H9 (cell line): ENCODE data around the gene CAND2. TPM values are rescaled to one million over a fixed set of nuclear protein-coding genes. Genes with fewer than 3 reads are reported as not detected.

Experiments used
- DNase-seq: peaks from one replicate; pipeline ENCODE4 v3.0.0-alpha.2; 2017
- H2AFZ ChIP-seq: one replicate; pipeline ENCODE4 v1.6.1; 2013; ENCODE audit warnings: mild to moderate bottlenecking, low read length, control low read depth, moderate library complexity
- H2AK5ac ChIP-seq: 2 replicates; pipeline ENCODE4 v1.6.1; 2013; ENCODE audit warnings: low read length, control low read depth, mixed read lengths; ENCODE audit not compliant: insufficient read length
- H2BK120ac ChIP-seq: one replicate; pipeline ENCODE4 v1.6.1; 2013; ENCODE audit warnings: low read depth, mild to moderate bottlenecking, low read length, control low read depth, inconsistent platforms; ENCODE audit not compliant: poor library complexity, severe bottlenecking
- H2BK12ac ChIP-seq: 2 replicates; pipeline ENCODE4 v1.6.1; 2013; ENCODE audit warnings: low read length, control low read depth, mixed read lengths, low read depth; ENCODE audit not compliant: insufficient read length
- H2BK15ac ChIP-seq: 2 replicates; pipeline ENCODE4 v1.6.1; 2013; ENCODE audit warnings: low read depth, low read length, control low read depth
- H2BK20ac ChIP-seq: one replicate; pipeline ENCODE4 v1.6.1; 2013; ENCODE audit warnings: low read depth, mild to moderate bottlenecking, low read length, control low read depth, inconsistent platforms; ENCODE audit not compliant: poor library complexity, severe bottlenecking
- H2BK5ac ChIP-seq: 2 replicates; pipeline ENCODE4 v1.6.1; 2013; ENCODE audit warnings: low read length, control low read depth, mixed read lengths; ENCODE audit not compliant: insufficient read length
- H3K14ac ChIP-seq: 2 replicates; pipeline ENCODE4 v1.6.1; 2013; ENCODE audit warnings: low read length, control low read depth; ENCODE audit not compliant: insufficient read depth
- H3K18ac ChIP-seq: 2 replicates; pipeline ENCODE4 v1.6.1; 2013; ENCODE audit warnings: low read depth, mild to moderate bottlenecking, mixed read lengths, low read length, control low read depth; ENCODE audit not compliant: insufficient read length
- H3K23ac ChIP-seq: 2 replicates; pipeline ENCODE4 v1.6.1; 2013; ENCODE audit warnings: low read length, control low read depth, mixed read lengths, low read depth; ENCODE audit not compliant: insufficient read length
- H3K23me2 ChIP-seq: 2 replicates; pipeline ENCODE4 v1.6.1; 2013; ENCODE audit warnings: low read depth, mild to moderate bottlenecking, mixed read lengths, low read length, control low read depth; ENCODE audit not compliant: insufficient read length, poor library complexity, severe bottlenecking
- H3K27ac ChIP-seq: 2 replicates; pipeline ENCODE4 v1.5.1; 2013; ENCODE audit warnings: low read length, control low read depth, mixed read lengths, low read depth; ENCODE audit not compliant: insufficient read length
- H3K27me3 ChIP-seq: 2 replicates; pipeline ENCODE4 v1.6.1; 2013; ENCODE audit warnings: low read length, control low read depth, inconsistent platforms; ENCODE audit not compliant: insufficient read depth
- H3K4ac ChIP-seq: 2 replicates; pipeline ENCODE4 v1.6.1; 2013; ENCODE audit warnings: low read depth, mild to moderate bottlenecking, control low read depth, inconsistent platforms, low read length, moderate library complexity
- H3K4me1 ChIP-seq: 2 replicates; pipeline ENCODE4 v1.6.1; 2013; ENCODE audit warnings: low read length, control low read depth, inconsistent platforms; ENCODE audit not compliant: insufficient read depth
- H3K4me2 ChIP-seq: 2 replicates; pipeline ENCODE4 v1.6.1; 2013; ENCODE audit warnings: low read length, control low read depth, mixed read lengths; ENCODE audit not compliant: insufficient read length, insufficient read depth
- H3K56ac ChIP-seq: 2 replicates; pipeline ENCODE4 v1.6.1; 2013; ENCODE audit warnings: low read depth, mild to moderate bottlenecking, mixed read lengths, low read length, control low read depth; ENCODE audit not compliant: insufficient read length
- H3K79me1 ChIP-seq: 2 replicates; pipeline ENCODE4 v1.6.1; 2013; ENCODE audit warnings: low read depth, mild to moderate bottlenecking, moderate library complexity, low read length, control low read depth, inconsistent platforms; ENCODE audit not compliant: insufficient read depth, poor library complexity, severe bottlenecking
- H3K79me2 ChIP-seq: 2 replicates; pipeline ENCODE4 v1.6.1; 2013; ENCODE audit warnings: low read length, control low read depth, inconsistent platforms; ENCODE audit not compliant: insufficient read depth
- H3K9ac ChIP-seq: 2 replicates; pipeline ENCODE4 v1.6.1; 2013; ENCODE audit warnings: low read length, control low read depth, mixed read lengths; ENCODE audit not compliant: insufficient read length; ENCODE audit errors: extremely low read depth
- H3K9me3 ChIP-seq: one replicate; pipeline ENCODE4 v1.6.1; 2013; ENCODE audit warnings: low read depth, low read length, inconsistent platforms; ENCODE audit not compliant: control insufficient read depth
- H3T11ph ChIP-seq: one replicate; pipeline ENCODE4 v1.6.1; 2013; ENCODE audit warnings: mild to moderate bottlenecking, low read length, control low read depth, inconsistent platforms
- H4K20me1 ChIP-seq: one replicate; pipeline ENCODE4 v1.6.1; 2013; ENCODE audit not compliant: control insufficient read depth, insufficient read length, insufficient read depth
- H4K5ac ChIP-seq: 2 replicates; pipeline ENCODE4 v1.6.1; 2013; ENCODE audit warnings: low read depth, mild to moderate bottlenecking, mixed read lengths, low read length, control low read depth; ENCODE audit not compliant: insufficient read length
- H4K8ac ChIP-seq: replicated peaks from 2 replicates; pipeline ENCODE4 v1.6.1; 2013; ENCODE audit warnings: low read length, control low read depth, mixed read lengths, low read depth; ENCODE audit not compliant: insufficient read length
- H4K91ac ChIP-seq: 2 replicates; pipeline ENCODE4 v1.6.1; 2013; ENCODE audit warnings: low read depth, mild to moderate bottlenecking, moderate library complexity, mixed read lengths, low read length, control low read depth; ENCODE audit not compliant: insufficient read length
- H3K27ac Mint-ChIP-seq, 3 experiments: 2 replicates in 2 of 3; 3 replicates in 1 of 3; pipeline ENCODE4 v1.8.0; 2020 to 2021; ENCODE audit warnings: mixed read lengths in 3 of 3, mild to moderate bottlenecking in 1 of 3, moderate library complexity in 1 of 3
- H3K27me3 Mint-ChIP-seq: 2 replicates; pipeline ENCODE4 v1.8.0; 2021; ENCODE audit warnings: low read depth, mild to moderate bottlenecking, moderate library complexity, mixed read lengths
- H3K36me3 Mint-ChIP-seq, 3 experiments: 2 replicates in 2 of 3; 3 replicates in 1 of 3; pipeline ENCODE4 v1.8.0; 2020 to 2021; ENCODE audit warnings: low read depth in 3 of 3, mixed read lengths in 3 of 3; ENCODE audit not compliant: insufficient read depth in 1 of 3
- H3K4me1 Mint-ChIP-seq, 2 experiments: 2 replicates each; pipeline ENCODE4 v1.8.0; 2020; ENCODE audit warnings: mixed read lengths in 2 of 2
- H3K4me3 Mint-ChIP-seq, 2 experiments: 2 replicates in 1 of 2; 3 replicates in 1 of 2; pipeline ENCODE4 v1.8.0; 2020 to 2021; ENCODE audit warnings: mild to moderate bottlenecking in 2 of 2, mixed read lengths in 2 of 2, moderate library complexity in 1 of 2
- H3K9me3 Mint-ChIP-seq, 2 experiments: 2 replicates in 1 of 2; 3 replicates in 1 of 2; pipeline ENCODE4 v1.8.0; 2020; ENCODE audit warnings: mild to moderate bottlenecking in 2 of 2, mixed read lengths in 2 of 2, moderate library complexity in 1 of 2
- CTCF ChIP-seq: fragments of 200-600 bp; sonication (generic); conservative IDR thresholded peaks from 3 replicates; pipeline ENCODE4 v1.8.0; 2021; ENCODE audit warnings: antibody characterized with exemption, mild to moderate bottlenecking
- WGBS: extraction: QIAGEN DNeasy Blood & Tissue Kit; methylation state at CpG from one replicate; pipeline ENCODE4 v1.1.7; 2013; ENCODE audit warnings: missing lambda C conversion rate, low lambda C conversion rate, mixed read lengths; ENCODE audit not compliant: insufficient read length; ENCODE audit errors: extremely low coverage; 5-methylcytosine and 5-hydroxymethylcytosine counted together
- total RNA-seq: library from RNA; stranded (reverse); gene quantifications from 2 replicates; pipeline ENCODE4 v1.2.1, GENCODE V29; 2021

Gene CAND2
- total RNA-seq, 1 experiment from 2014 or later: 10.7 TPM

DNA sequence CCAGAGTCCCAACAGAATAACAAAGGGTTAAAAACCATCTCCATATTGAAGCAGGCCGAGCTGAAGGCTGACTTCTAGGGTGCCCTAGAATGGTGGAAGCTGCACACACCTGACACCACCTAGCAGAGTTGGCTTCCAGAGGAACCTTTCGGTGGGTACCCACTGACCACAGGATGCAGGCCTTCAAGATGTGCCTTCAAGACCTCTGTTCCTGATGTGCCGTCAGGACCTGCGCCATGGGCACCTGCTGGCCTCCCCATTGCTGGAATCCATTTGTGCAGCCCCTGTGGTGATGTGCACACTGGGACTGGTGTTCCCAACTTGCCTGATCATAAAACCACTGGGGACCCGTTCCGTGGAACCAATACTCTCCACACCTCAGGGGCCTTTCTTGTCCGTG, 80.6 kb downstream of the CAND2 start:
- H3K56ac ChIP-seq: no peak overlapping the region
- H2BK12ac ChIP-seq: no peak overlapping the region
- no CpG with 5 or more reads among the region's 7 CpGs for WGBS
- H3K4ac ChIP-seq: no peak overlapping the region
- peak overlapping the region in 1 of 2 experiments; percentile 39; a peak in 1 of 5 replicates for H3K4me3 Mint-ChIP-seq
- no peak overlapping the region for H3K27ac ChIP-seq
- no peak overlapping the region for H2BK15ac ChIP-seq
- H4K20me1 ChIP-seq: no peaks in the 10 kb centered on the region
- H3K27me3 Mint-ChIP-seq: peaks cover 51% of the 10 kb centered on the region
- H3K27me3 ChIP-seq: no peaks in the 10 kb centered on the region
- no peak overlapping the region for H4K91ac ChIP-seq
- H2AFZ ChIP-seq: no peak overlapping the region
- no peak overlapping the region for H2AK5ac ChIP-seq
- no peak overlapping the region for H3K14ac ChIP-seq
- H3K9me3 Mint-ChIP-seq: no peaks in the 10 kb centered on the region
- no peaks in the 10 kb centered on the region for H3K79me1 ChIP-seq
- TF ChIP-seq CTCF: no peak
- H3K4me1 ChIP-seq: no peaks in the 10 kb centered on the region
- no peaks in the 10 kb centered on the region; a peak in 1 of 7 replicates for H3K36me3 Mint-ChIP-seq
- no peak overlapping the region for H2BK5ac ChIP-seq
- H3K9me3 ChIP-seq: no peaks in the 10 kb centered on the region
- no peaks in the 10 kb centered on the region for H3K79me2 ChIP-seq
- H3K4me2 ChIP-seq: no peak overlapping the region
- no peak for DNase-seq
- no peak overlapping the region for H3K23ac ChIP-seq
- no peak overlapping the region for H4K8ac ChIP-seq
- no peak overlapping the region for H3T11ph ChIP-seq
- no peak overlapping the region for H3K18ac ChIP-seq
- no peak overlapping the region for H4K5ac ChIP-seq
- H3K23me2 ChIP-seq: no peaks in the 10 kb centered on the region
- peaks cover 7 to 18% of the 10 kb centered on the region in 2 experiments; a peak in 3 of 4 replicates for H3K4me1 Mint-ChIP-seq
- no peak overlapping the region for H3K9ac ChIP-seq
- H2BK20ac ChIP-seq: no peak overlapping the region
- no peak overlapping the region for H3K27ac Mint-ChIP-seq
- no peak overlapping the region for H2BK120ac ChIP-seq
